ENCODE data around the gene ATXN7L1.

DNA sequence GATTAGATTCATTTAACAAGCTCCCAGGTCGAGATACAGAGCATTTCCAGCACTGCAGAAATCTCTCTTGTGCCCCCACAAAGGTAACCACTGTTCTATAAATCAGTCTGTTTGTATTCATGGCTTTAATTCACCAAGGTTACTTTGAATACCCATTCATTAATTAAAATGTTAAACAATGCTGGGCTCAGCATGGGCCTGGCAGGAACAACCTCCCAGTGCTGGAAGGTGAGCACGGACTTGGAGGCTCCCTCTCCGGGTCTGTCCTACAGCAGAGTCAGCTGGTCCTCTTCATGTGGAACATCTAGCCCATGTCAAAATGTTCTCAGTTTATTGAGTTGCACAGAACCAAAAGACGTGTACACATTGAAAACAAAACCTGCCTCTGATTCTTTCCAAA lies 279.5 kb downstream of the ATXN7L1 start:
- no peak for TF ChIP-seq POLR2A (IDR thresholded peaks at IDR 0.05; ENCODE audit: low read depth)
- TF ChIP-seq, protein P1, sequence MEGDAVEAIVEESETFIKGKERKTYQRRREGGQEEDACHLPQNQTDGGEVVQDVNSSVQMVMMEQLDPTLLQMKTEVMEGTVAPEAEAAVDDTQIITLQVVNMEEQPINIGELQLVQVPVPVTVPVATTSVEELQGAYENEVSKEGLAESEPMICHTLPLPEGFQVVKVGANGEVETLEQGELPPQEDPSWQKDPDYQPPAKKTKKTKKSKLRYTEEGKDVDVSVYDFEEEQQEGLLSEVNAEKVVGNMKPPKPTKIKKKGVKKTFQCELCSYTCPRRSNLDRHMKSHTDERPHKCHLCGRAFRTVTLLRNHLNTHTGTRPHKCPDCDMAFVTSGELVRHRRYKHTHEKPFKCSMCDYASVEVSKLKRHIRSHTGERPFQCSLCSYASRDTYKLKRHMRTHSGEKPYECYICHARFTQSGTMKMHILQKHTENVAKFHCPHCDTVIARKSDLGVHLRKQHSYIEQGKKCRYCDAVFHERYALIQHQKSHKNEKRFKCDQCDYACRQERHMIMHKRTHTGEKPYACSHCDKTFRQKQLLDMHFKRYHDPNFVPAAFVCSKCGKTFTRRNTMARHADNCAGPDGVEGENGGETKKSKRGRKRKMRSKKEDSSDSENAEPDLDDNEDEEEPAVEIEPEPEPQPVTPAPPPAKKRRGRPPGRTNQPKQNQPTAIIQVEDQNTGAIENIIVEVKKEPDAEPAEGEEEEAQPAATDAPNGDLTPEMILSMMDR (IDR thresholded peaks at IDR 0.05): no peak
- TF ChIP-seq POLR2AphosphoS5 (IDR thresholded peaks at IDR 0.05): no peak
- TF ChIP-seq EP300 (IDR thresholded peaks at IDR 0.05): no peak

All from esophagus muscularis mucosa (tissue), 4 donors.